HTERT RPE-1 (cell line): Measurements from ENCODE around the gene DPH5.
"Not testable (repeated sequence)": the region's sequence is repeated elsewhere in the genome, so short reads cannot be mapped to it uniquely, and the experiment has no call there.

Experiments used
- in situ Hi-C: fragments of 300-500 bp; cut with MboI; formaldehyde crosslinking; loops from 4 replicates; pipeline ENCODE4 v1.14.3; 2020; ENCODE audit warnings: low sequenced_read_pairs

The DPH5 gene

GRCh38 chr1:101025657-101026429, at the start of gene DPH5:
Gene DPH5, minus strand, starts transcription at chr1:101025784. Its CDS starts 341 bp downstream, at chr1:101025443.
- in situ Hi-C loops = no loop called here

- in situ Hi-C loops = no loop called here
Measured at GRCh38 chr1:101073836-101074235, 48.3 kb upstream of the DPH5 start.

GRCh38 chr1:101071470-101071891, 45.9 kb upstream of the DPH5 start:
- in situ Hi-C loops = no loop called here

GRCh38 chr1:101069158-101069557, 43.6 kb upstream of the DPH5 start:
- in situ Hi-C loops = no loop called here

- in situ Hi-C loops = not testable (repeated sequence)
Measured at GRCh38 chr1:101066937-101067335, 41.4 kb upstream of the DPH5 start.

- in situ Hi-C loops = no loop called here
Measured at GRCh38 chr1:101066260-101066936, 40.8 kb upstream of the DPH5 start.

GRCh38 chr1:101065575-101065974, 40.0 kb upstream of the DPH5 start:
- in situ Hi-C loops = no loop called here

- in situ Hi-C loops = no loop called here
Measured at GRCh38 chr1:101064697-101065096, 39.1 kb upstream of the DPH5 start.

GRCh38 chr1:101060992-101061391, 35.4 kb upstream of the DPH5 start:
- in situ Hi-C loops = no loop called here

- in situ Hi-C loops = no loop called here
Measured at GRCh38 chr1:101059945-101060542, 34.5 kb upstream of the DPH5 start.

- in situ Hi-C loops = no loop called here
Measured at GRCh38 chr1:101055623-101056022, 30.0 kb upstream of the DPH5 start.

GRCh38 chr1:101051688-101052638, 26.4 kb upstream of the DPH5 start:
- in situ Hi-C loops = no loop called here

GRCh38 chr1:101050869-101051268, 25.3 kb upstream of the DPH5 start:
- in situ Hi-C loops = no loop called here

GRCh38 chr1:101044749-101045148, 19.2 kb upstream of the DPH5 start:
- in situ Hi-C loops = no loop called here

- in situ Hi-C loops = no loop called here
Measured at GRCh38 chr1:101044259-101044658, 18.7 kb upstream of the DPH5 start.

- in situ Hi-C loops = no loop called here
Measured at GRCh38 chr1:101043776-101044175, 18.2 kb upstream of the DPH5 start.

GRCh38 chr1:101041300-101041699, 15.7 kb upstream of the DPH5 start:
- in situ Hi-C loops = no loop called here

GRCh38 chr1:101040666-101041065, 15.1 kb upstream of the DPH5 start:
- in situ Hi-C loops = no loop called here

- in situ Hi-C loops = no loop called here
Measured at GRCh38 chr1:101039245-101039644, 13.7 kb upstream of the DPH5 start.

GRCh38 chr1:101037316-101037715, 11.7 kb upstream of the DPH5 start:
- in situ Hi-C loops = no loop called here

GRCh38 chr1:101033017-101033416, 7.4 kb upstream of the DPH5 start:
- in situ Hi-C loops = no loop called here
